Heart right ventricle (tissue), 16 donors: Measurements from ENCODE around the gene PUDP. TPM values are rescaled to one million over a fixed set of nuclear protein-coding genes. Genes with fewer than 3 reads are reported as not detected.

Experiments used
- ATAC-seq, 8 donors: fragments of 200-7000 bp; cut with Tn5 transposase; one replicate each; pipeline ENCODE4 v1.9.1; 2020; ENCODE audit warnings: mild to moderate bottlenecking in 8 of 8, moderate library complexity in 8 of 8, moderate number of reproducible peaks in 1 of 8
- DNase-seq, 2 donors: peaks; one replicate each; pipeline ENCODE4 v3.0.0-alpha.2; 2020
- H3K27ac ChIP-seq, 10 donors: fragments of 200-600 bp; sonication (generic) in 2 of 10; one replicate each; pipeline versions ENCODE4 v1.5.0 to v1.8.0; 2020 to 2022; ENCODE audit warnings: mild to moderate bottlenecking in 3 of 10
- H3K27me3 ChIP-seq, 7 donors: fragments of 200-600 bp; one replicate each; pipeline ENCODE4 v1.8.0; 2021 to 2022; ENCODE audit warnings: mild to moderate bottlenecking in 2 of 7
- H3K36me3 ChIP-seq, 9 donors: fragments of 200-600 bp; sonication (generic) in 1 of 9; one replicate each; pipeline versions ENCODE4 v1.5.0 to v1.8.0; 2020 to 2022; ENCODE audit warnings: mild to moderate bottlenecking in 2 of 9
- H3K4me1 ChIP-seq, 9 donors: fragments of 200-600 bp; sonication (generic) in 1 of 9; one replicate each; pipeline versions ENCODE4 v1.5.0 to v1.8.0; 2020 to 2022; ENCODE audit warnings: mild to moderate bottlenecking in 4 of 9
- H3K4me3 ChIP-seq, 10 donors: fragments of 200-600 bp; sonication (generic) in 2 of 10; one replicate each; pipeline versions ENCODE4 v1.5.0 to v1.8.0; 2020 to 2022; ENCODE audit warnings: mild to moderate bottlenecking in 7 of 10, moderate library complexity in 2 of 10
- H3K9me3 ChIP-seq, 11 donors: fragments of 200-600 bp in 10 of 11; sonication (generic) in 2 of 11; one replicate each; pipeline versions ENCODE4 v1.5.0 to v1.8.0; 2013 to 2022; ENCODE audit warnings: mild to moderate bottlenecking in 2 of 11, control low read depth in 1 of 11, moderate library complexity in 1 of 11
- CTCF ChIP-seq, 9 donors: fragments of 200-600 bp; sonication (generic) in 2 of 9; IDR thresholded peaks; one replicate each; pipeline versions ENCODE4 v1.5.0 to v1.8.0; 2021 to 2022; ENCODE audit warnings: antibody characterized with exemption in 9 of 9, mild to moderate bottlenecking in 5 of 9, moderate library complexity in 1 of 9
- WGBS, 2 donors: extraction: QIAGEN DNeasy Blood & Tissue Kit; methylation state at CpG; one replicate each; pipeline ENCODE4 v1.1.7; 2013; ENCODE audit warnings: inconsistent platforms in 1 of 2; 5-methylcytosine and 5-hydroxymethylcytosine counted together
- intact Hi-C, 10 donors: fragments of 100-400 bp; cut with DNase I; formaldehyde crosslinking; loops; one replicate each; pipeline versions ENCODE4 v1.11.1 to v1.14.2; 2022
- polyA plus RNA-seq, 2 donors: library from polyadenylated mRNA; stranded (reverse); fragments of 200-250 nt; gene quantifications; one replicate each; pipeline ENCODE4 v1.2.3, GENCODE V29; 2013
- total RNA-seq, 10 donors: library from RNA; stranded (reverse); fragmentation: NEBNext Ultra II Directional in 3 of 10; extraction: Animal tissue kit (Norgen Biotek cat#: 25700) in 3 of 10; gene quantifications; one replicate each; pipeline versions ENCODE4 v1.2.1 to v1.2.4, GENCODE V29; 2021 to 2023
- donor health status: Arrhythmogenic right ventricular cardiomyopathy.
- donor health status: ischemic (EF 13 %, LVEDD 7.1; RV severe dilation, severe dysfunction).
- donor health status: healthy with polysubstance abuse.
- donor health status: DM: no; HTN: yes; CAD: no.
- donor health status: DM: no; HTN: no; CAD: no.
- donor health status: ischemic (EF 25% LVEDD 6.9; RV normal size, moderate dysfunction).
- donor health status: ischemic (EF 25% LVEDD 5.7; RV mildly dilated, moderate dysfunction).
- donor health status: healthy.
- donor health status: DM: yes; HTN: yes; CAD: no.
- donor health status: Ischemic cardiomyopathy.
- donor health status: ischemic (EF 35%, LVEDD 5.7; RV mildly dilated, moderate dysfunction).
- donor health status: nonischemic (EF 11% LVEDD 7.7; RV severe dilation, severe dysfunction).
- donor health status: DM: yes; HTN: yes; CAD: no.
- donor health status: PGD.
- donor health status: ischemic (EF 29% LVEDD 5.4; RV normal size, mild dysfunction).
- donor health status: nonischemic (EF 23%, LVEDD 6.1; RV moderate dilation, normal function).

Gene PUDP
- total and polyA plus RNA-seq, 12 donors, result 9.1 to 27.0 (median 21.0) TPM

GRCh38 chrX:7059859-7060258 is 88.1 kb downstream of the PUDP start:
- ATAC-seq, result no peak
- Histone ChIP-seq H3K9me3 (no peaks in the 10 kb centered on the region), H3K36me3 (peaks cover 0 to 25% (median 0%) of the 10 kb centered on the region in 9 donors), H3K27me3 (no peaks in the 10 kb centered on the region), H3K4me1 (no peaks in the 10 kb centered on the region), H3K27ac (no peak overlapping the region), H3K4me3 (no peak overlapping the region)
- no peak for TF ChIP-seq CTCF (IDR thresholded peaks at IDR 0.05)
- intact Hi-C loops, result no loop called here
- WGBS, 2 donors, result 94 to 97% methylated on average over 5 of the region's 5 CpGs
- DNase-seq, result no peak

- Histone ChIP-seq H3K4me1 (no peaks in the 10 kb centered on the region), H3K36me3 (peaks cover 0 to 25% (median 0%) of the 10 kb centered on the region in 9 donors), H3K27ac (no peak overlapping the region), H3K27me3 (no peaks in the 10 kb centered on the region), H3K4me3 (no peak overlapping the region), H3K9me3 (no peaks in the 10 kb centered on the region)
- intact Hi-C loops, result no loop called here
- no peak for ATAC-seq
- WGBS, 2 donors, result 94 to 95% methylated on average over 12 of the region's 12 CpGs
- no peak for TF ChIP-seq CTCF (IDR thresholded peaks at IDR 0.05)
- DNase-seq, result no peak
Observed at GRCh38 chrX:7059214-7059838, 88.6 kb downstream of the PUDP start.

- TF ChIP-seq CTCF (IDR thresholded peaks at IDR 0.05), result no peak
- no peak for DNase-seq
- intact Hi-C loops, result no loop called here
- Histone ChIP-seq H3K36me3 (peaks cover 0 to 42% (median 0%) of the 10 kb centered on the region in 9 donors), H3K27ac (no peak overlapping the region), H3K4me1 (no peaks in the 10 kb centered on the region), H3K27me3 (no peaks in the 10 kb centered on the region), H3K9me3 (no peaks in the 10 kb centered on the region), H3K4me3 (no peak overlapping the region)
- no peak for ATAC-seq
- 83 to 85% methylated on average over 10 of the region's 10 CpGs for WGBS, 2 donors
Observed at GRCh38 chrX:7055386-7056137, 92.4 kb downstream of the PUDP start.

GRCh38 chrX:7054219-7055216 is 93.4 kb downstream of the PUDP start:
- no peak for ATAC-seq
- intact Hi-C loops, result no loop called here

More at GRCh38 chrX:7054219-7055216, 93.4 kb downstream of the PUDP start:
- WGBS, 2 donors, result 80 to 82% methylated on average over 14 of the region's 14 CpGs
- Histone ChIP-seq H3K36me3 (peaks cover 0 to 45% (median 0%) of the 10 kb centered on the region in 9 donors), H3K27ac (no peak overlapping the region), H3K9me3 (no peaks in the 10 kb centered on the region), H3K4me1 (no peaks in the 10 kb centered on the region), H3K27me3 (no peaks in the 10 kb centered on the region), H3K4me3 (no peak overlapping the region)
- no peak for TF ChIP-seq CTCF (IDR thresholded peaks at IDR 0.05)
- DNase-seq, result no peak
